Colon (tissue), 2 donors: ENCODE measurements around the gene SNRPE.

Source experiments
- FAIRE-seq: peaks from 2 replicates; lab custom pipeline; 2012; peaks lifted over from hg19 to GRCh38; lab: Jason Lieb, UNC
- donor health status: control.
- donor health status: control.

SNRPE gene

GRCh38 chr1:203880606-203881005 is 19.2 kb downstream of the SNRPE start:
- no peak for FAIRE-seq

DNA sequence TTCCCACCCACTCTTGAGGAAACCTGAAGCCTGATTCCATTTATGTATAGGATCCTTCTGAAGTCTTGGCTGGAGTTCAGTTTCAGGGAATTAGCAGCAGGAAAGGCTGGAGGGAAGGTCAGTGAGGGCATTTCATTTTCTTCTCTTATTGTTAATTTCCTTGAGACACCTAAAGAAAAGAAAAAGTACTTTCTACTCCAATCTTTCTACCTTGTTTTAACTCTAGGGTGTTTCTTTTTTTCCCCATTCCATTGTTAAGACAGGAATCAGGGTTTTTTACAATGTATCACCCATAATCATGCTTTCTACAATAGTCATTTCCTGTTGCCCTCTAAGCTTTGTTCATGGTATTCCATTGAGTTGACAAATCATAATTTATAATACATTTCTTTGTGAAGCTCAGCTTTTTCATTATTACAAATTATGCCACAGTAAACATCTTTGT is 27.4 kb downstream of the SNRPE start:
- no peak for FAIRE-seq

GRCh38 chr1:203891950-203892349 is 30.6 kb downstream of the SNRPE start:
- FAIRE-seq: no peak

GRCh38 chr1:203898458-203899352 is 37.3 kb downstream of the SNRPE start:
- no peak for FAIRE-seq

DNA sequence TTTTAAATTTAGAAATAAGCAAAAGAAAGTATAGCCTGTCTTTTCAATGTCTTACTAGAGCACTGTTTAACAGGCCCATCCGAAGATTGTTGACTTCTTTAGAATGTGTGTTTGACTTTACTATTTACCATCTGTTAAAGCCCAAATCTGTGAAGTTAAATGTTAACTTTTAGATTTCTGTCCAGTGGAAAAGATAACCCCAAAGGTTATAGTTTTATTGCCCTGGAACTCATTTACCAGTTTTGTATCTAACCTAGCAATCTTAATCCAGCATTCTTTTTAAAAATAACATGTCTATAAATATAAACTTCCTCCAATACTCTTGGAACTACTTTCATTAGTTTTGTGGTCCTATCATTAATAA is 37.9 kb downstream of the SNRPE start:
- FAIRE-seq: no peak

GRCh38 chr1:203899869-203900714 is 38.7 kb downstream of the SNRPE start:
- FAIRE-seq: no peak

DNA sequence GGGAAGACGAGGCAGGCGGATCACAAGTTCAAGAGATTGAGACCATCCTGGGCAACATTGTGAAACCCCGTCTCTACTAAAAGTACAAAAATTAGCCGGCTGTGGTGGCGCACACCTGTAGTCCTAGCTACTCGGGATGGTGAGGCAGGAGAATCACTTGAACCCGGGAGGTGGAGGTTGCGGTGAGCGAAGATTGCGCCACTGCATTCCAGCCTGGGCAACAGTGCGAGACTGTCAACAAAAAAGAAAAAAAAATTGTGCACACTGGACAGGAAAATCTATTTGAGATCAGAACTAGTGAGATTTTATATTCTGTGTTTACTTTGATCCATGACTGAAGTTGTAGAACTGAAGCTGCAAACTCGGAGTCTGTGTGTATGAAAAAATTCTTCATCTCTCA is 40.2 kb downstream of the SNRPE start:
- no peak for FAIRE-seq

DNA sequence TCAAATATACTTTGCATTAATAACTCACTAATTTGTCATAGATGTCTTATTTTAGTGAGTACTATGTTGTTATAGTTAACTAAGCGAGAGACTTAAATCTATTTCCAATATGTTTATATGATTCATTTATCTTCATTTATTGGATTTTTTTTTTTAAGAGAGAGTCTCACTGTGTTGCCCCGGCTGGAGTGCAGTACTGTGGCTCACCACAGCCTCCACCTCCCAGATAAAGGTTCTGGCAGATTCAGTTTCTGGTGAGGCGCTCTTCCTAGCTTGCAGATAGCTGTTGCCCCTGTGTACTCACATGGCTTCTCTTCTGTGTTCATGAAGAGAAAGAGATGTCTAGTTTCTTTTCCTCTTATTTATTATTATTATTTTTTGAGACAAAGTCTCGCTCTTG is 43.9 kb downstream of the SNRPE start:
- FAIRE-seq: no peak

DNA sequence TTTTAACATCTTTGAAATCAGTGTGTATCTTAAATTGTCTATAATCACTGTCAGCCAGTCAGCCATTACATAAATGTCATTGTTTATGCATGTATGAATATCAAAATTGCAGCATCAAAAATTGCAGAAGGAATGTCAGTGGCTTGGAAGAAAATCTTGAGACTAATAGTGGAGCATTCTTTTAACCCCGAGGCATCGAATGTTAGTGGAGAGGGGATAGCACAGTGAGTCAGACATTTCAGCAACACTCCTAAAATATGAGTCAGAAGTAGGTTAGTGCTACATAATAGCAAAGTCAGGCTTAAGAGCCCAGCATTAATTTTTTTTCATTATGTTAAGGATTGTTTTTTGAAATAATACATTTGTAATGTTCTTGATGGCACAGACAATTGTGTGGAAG is 45.5 kb downstream of the SNRPE start:
- FAIRE-seq: no peak

DNA sequence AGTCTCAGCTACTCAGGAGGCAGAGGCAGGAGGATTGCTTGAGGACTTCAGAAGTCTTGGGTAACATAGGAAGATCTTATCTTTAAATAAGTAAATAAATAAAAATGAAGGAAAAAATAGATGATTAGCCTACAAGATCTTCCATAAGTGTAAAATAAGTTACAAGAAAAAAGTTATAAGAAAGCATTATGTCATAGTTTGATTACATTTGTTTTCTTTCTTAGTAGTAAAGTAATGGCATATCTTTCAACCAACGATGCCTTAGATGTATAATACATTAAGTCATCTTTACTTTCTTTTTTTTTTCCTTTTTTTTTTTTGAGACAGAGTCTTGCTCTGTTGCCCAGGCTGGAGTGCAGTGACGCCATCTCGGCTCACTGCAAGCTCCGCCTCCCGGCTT is 46.5 kb downstream of the SNRPE start:
- no peak for FAIRE-seq

- FAIRE-seq: no peak
These were observed 50.4 kb downstream of the SNRPE start for GRCh38 chr1:203911806-203912205.

DNA sequence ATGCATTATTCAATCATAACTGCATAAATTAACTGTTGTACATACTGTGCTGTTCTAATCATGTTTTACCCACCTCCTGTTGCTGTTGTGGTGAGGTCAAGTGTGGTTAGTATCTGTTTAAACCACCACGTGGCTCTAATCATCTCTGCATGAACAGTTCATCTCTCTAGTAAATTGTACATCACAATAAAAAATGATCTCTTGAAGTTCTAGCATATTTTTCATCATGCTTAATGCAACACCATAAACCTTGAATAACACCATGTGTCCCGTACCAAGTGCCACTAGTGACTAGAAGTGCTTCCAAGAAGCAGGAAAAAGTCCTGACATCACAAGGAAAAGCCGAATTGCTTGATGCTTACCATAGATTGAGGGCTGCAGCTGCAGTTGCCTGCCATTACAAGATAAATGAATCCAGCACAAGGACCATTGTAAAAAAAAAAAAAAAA is 51.7 kb downstream of the SNRPE start:
- no peak for FAIRE-seq

DNA sequence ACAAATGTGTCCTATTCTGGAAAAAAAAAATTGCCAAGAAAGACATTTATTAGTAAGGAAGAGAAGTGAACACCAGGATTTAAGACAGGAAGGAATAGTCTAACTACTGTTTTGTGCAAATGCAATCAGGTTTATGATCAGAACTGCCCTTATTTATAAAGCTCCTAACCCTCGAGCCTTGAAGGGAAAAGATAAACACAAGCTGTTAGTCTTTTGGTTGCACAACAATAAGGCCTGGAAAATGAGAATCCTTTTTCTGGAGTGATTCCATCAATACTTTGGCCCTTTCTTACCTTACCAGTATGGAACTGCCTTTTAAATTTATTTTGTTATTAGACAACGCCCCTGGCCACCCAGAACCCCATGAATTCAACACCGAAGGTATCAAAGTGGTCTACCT is 52.9 kb downstream of the SNRPE start:
- FAIRE-seq: no peak

GRCh38 chr1:203915811-203916210 is 54.4 kb downstream of the SNRPE start:
- no peak for FAIRE-seq

GRCh38 chr1:203916756-203917155 is 55.4 kb downstream of the SNRPE start:
- no peak for FAIRE-seq
